GM21360 (cell line): ENCODE results near the gene LARP1B.
"Not testable (repeated sequence)": the region's sequence is repeated elsewhere in the genome, so short reads cannot be mapped to it uniquely, and the experiment has no call there.

Source experiments
- ATAC-seq: cut with Tn5 transposase; IDR thresholded peaks from one replicate; pipeline ENCODE4 v1.9.1; 2021; ENCODE audit warnings: mild to moderate bottlenecking, moderate library complexity; ENCODE audit not compliant: unreplicated experiment

The LARP1B gene

GRCh38 chr4:128060699-128061565, at the start of gene LARP1B:
Gene LARP1B, plus strand, starts transcription at chr4:128061312. Its CDS starts 13,640 bp downstream, at chr4:128074952.
- peak; percentile 87 for ATAC-seq

- no peak for ATAC-seq
Observed at GRCh38 chr4:128025319-128025718, 35.8 kb upstream of the LARP1B start.

DNA sequence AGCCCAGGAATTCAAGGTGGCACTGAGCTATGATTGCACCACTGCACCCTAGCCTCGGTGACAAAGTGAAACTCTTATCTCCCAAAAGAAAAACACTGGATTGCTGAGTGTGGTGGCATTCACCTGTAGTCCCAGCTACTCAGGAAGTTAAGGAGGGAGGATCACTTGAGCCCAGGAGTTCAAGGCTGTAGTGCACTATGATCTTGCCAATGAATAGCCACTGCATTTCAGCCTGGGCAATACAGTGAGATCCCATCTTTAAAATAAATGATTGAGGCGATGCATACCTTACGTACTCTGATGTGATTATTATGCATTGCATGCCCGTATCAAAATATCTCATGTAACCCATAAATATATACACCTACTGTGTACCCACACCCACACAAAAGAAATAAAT, 31.2 kb upstream of the LARP1B start:
- ATAC-seq: no peak

- no peak for ATAC-seq
Observed at GRCh38 chr4:128031756-128032384, 29.2 kb upstream of the LARP1B start.

- no peak for ATAC-seq
Observed at GRCh38 chr4:128039568-128039967, 21.5 kb upstream of the LARP1B start.

- ATAC-seq: not testable (repeated sequence)
Observed at GRCh38 chr4:128047019-128047418, 14.1 kb upstream of the LARP1B start.

DNA sequence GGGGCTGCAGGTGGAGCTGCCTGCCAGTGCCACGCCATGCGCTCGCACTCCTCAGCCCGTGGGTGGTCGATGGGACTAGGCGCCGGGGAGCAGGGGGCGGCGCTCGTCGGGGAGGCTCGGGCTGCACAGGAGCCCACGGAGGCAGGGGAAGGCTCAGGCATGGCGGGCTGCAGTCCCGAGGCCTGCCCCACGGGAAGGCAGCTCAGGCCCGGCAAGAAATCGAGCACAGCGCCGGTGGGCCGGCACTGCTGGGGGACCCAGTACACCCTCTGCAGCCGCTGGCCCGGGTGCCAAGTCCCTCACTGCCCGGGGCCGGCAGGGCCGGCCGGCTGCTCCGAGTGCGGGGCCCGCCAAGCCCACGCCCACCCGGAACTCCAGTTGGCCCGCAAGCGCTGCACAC, 13.6 kb upstream of the LARP1B start:
- not testable (repeated sequence) for ATAC-seq

DNA sequence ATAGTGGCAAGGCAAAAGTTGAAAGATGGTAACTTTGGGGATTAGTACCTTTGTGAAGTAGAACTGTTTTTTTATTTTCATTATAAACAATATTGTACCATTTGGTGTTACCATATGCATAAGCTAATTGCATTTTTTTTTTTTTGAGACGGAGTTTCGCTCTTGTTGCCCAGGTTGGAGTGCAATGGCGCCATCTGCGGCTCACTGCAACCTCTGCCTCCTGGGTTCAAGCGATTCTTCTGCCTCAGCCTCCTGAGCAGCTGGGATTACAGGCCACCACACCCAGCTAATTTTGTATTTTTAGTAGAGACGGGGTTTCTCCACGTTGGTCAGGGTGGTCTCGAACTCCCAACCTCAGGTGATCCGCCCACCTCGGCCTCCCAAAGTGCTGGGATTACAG, 9.9 kb upstream of the LARP1B start:
- ATAC-seq: not testable (repeated sequence)

GRCh38 chr4:128054907-128055306, 6.2 kb upstream of the LARP1B start:
- ATAC-seq: not testable (repeated sequence)

- not testable (repeated sequence) for ATAC-seq
Observed at GRCh38 chr4:128055441-128056206, 5.5 kb upstream of the LARP1B start.

GRCh38 chr4:128056396-128056795, 4.7 kb upstream of the LARP1B start:
- no peak for ATAC-seq

DNA sequence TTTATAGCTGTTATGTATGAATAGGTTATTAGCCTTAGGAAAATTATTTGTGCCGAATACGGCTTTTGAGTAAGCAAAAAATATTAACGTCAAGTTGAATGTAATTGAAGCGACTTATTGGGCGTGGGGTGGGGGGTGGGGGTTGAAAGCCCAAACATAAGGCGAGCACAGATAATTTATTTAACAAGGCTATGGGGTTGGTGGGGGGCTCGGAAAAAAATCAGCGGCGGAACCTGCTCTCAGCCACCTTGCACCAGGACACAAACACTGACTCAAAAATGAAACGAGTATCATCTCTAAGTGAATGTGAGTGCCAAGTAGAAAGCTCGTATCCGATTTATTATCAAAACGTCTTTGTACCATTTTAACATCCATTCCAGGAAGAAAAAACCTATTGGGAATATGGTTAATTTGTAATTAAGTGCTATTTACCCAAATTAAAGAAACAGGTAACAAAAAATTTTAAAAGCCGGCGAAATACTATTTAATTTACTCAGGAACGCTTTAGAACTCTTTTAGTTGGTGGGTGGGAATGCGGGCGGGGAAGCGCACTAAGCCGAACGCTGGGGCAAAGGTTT, 902 bp upstream of the LARP1B start:
- ATAC-seq: no peak

DNA sequence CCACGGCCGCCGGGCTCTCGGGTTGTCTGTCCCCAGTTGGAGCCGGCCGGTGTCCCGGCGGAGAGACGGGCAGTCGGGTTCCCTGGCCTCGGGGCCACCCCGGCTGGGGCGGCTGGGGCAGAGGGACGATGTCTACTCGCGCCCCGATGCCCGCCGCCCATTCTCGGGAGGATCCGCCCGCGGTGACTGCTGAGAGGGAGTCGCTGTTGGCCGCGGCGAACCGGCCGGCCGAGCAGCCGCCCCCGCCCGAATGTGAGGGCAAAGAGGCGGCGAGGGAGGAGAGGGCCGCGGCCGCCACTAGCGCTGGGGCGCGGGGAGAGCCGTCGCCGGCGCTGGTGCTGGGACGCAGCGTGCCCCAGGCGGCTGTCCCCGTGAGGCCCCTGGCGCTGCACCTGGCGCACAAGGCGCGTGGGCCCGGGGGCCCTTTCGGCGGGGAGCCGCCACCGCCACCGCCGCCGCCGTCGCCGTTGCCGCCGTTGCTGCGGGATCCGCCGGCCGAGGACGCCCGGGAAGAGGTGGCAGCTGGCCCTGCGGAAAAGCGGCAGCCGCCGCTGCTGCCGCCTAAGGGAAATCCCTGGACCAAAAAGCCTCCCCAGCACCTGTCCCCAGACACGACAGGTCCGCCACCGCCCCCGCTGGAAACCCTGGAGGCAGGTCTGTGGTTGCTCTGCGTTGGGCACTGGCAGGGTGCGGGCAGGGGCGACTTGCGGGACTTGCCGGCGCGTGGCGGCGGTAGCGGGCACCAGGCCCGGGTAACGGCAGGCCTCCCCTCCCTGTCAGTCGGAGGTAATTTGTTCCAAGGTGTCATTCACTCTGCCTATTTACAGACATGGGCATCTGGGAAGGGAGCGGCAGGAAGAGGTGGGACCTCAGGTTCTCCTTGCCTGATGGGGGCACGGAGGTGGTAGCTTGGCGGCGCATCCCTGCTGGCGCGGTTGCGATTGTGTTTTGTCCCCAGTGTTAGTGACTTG, 739 bp downstream of the LARP1B start:
- ATAC-seq: peak; percentile 35

- ATAC-seq: not testable (repeated sequence)
Observed at GRCh38 chr4:128066453-128066820, 5.3 kb downstream of the LARP1B start.

DNA sequence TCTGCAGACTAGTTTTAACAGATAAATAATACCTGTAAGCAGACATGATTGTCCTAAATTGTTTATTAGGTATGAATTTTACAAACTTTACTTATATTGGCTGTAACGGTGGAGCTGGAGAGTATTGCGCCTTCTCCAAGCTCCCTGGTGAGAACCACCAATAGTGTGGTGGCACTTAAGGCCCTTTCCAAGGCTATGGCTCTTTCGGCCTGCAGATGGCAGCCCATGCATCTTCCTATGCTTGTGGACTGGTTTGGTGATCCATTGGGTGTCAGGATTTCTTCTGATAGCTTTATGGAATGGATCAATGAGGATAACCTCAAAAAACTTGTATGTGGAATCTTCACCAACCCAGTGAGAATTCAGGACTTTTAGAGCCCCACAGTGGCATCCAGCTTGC, 7.8 kb downstream of the LARP1B start:
- ATAC-seq: no peak

- no peak for ATAC-seq
Observed at GRCh38 chr4:128076464-128076863, 15.4 kb downstream of the LARP1B start.

GRCh38 chr4:128095293-128095692, 34.2 kb downstream of the LARP1B start:
- ATAC-seq: not testable (repeated sequence)

- ATAC-seq: no peak
Observed at GRCh38 chr4:128107766-128108165, 46.7 kb downstream of the LARP1B start.

- ATAC-seq: no peak
Observed at GRCh38 chr4:128123036-128123435, 61.9 kb downstream of the LARP1B start.

- no peak for ATAC-seq
Observed at GRCh38 chr4:128130621-128131020, 69.5 kb downstream of the LARP1B start.
